K562 (cell line): Measurements from ENCODE around the gene HEPACAM2. TPM values are rescaled to one million over a fixed set of nuclear protein-coding genes. Genes with fewer than 3 reads are reported as not detected.
A peak's percentile ranks its signal among the peaks of the same experiment; 100 is the strongest.

Experiments used
- ATAC-seq: fragments of 200-7000 bp; cut with Tn5 transposase; 3 replicates; pipeline ENCODE4 v1.9.1; 2020; ENCODE audit warnings: moderate library complexity
- BruUV-seq: library from RNA; stranded (reverse); fragments of 400-500 nt; replicated peaks from 2 replicates; lab custom pipeline; 2021; lab: Mats Ljungman, UMichigan
- CTCF ChIA-PET: fragments of 300-600 bp; formaldehyde crosslinking; extraction: SDS; loops from one replicate; lab custom pipeline; 2021; ENCODE audit warnings: low intra/inter-chr PET ratio; lab: Yijun Ruan, JAX
- POLR2A ChIA-PET: fragments of 300-600, 350-650 bp; sonication (Branson Sonifier 250); formaldehyde crosslinking; extraction: SDS; loops from one replicate; lab custom pipeline; 2021; ENCODE audit warnings: antibody characterized with exemption, inconsistent platforms; lab: Yijun Ruan, JAX
- DNase-seq, 4 experiments: peaks; one replicate each; pipeline versions ENCODE4 v3.0.0 to v3.0.0-alpha.2; 2011 to 2018; ENCODE audit warnings: low spot score in 3 of 4, mixed read lengths in 3 of 4; ENCODE audit errors: extremely low read depth in 1 of 4
- FAIRE-seq: peaks from 2 replicates; lab custom pipeline; 2011; peaks lifted over from hg19 to GRCh38; lab: Jason Lieb, UNC
- H2AFZ ChIP-seq: 2 replicates; pipeline ENCODE4 v1.6.0; 2011; ENCODE audit warnings: low read depth, low read length, control low read depth, inconsistent platforms
- H3K27ac ChIP-seq: fragments of 200-600 bp; 3 replicates; pipeline ENCODE4 v1.8.0; 2011; ENCODE audit warnings: low read depth, mild to moderate bottlenecking, control low read depth, inconsistent platforms, low read length, moderate library complexity, mixed read lengths; ENCODE audit errors: extremely low read depth
- H3K27me3 ChIP-seq, 2 experiments: fragments of 300-600 bp in 1 of 2; 2 replicates in 1 of 2; 3 replicates in 1 of 2; pipeline versions ENCODE4 v1.6.0 to v1.8.0; 2011; ENCODE audit warnings: inconsistent platforms in 2 of 2, low read length in 2 of 2, mild to moderate bottlenecking in 1 of 2, mixed read lengths in 1 of 2, moderate library complexity in 1 of 2; ENCODE audit not compliant: control insufficient read depth in 2 of 2, insufficient read depth in 2 of 2
- H3K36me3 ChIP-seq: fragments of 300-600 bp; 3 replicates; pipeline ENCODE4 v1.8.0; 2011; ENCODE audit warnings: mild to moderate bottlenecking, low read length, inconsistent platforms; ENCODE audit not compliant: control insufficient read depth, insufficient read depth
- H3K4me1 ChIP-seq, 2 experiments: fragments of 200-600 bp in 1 of 2; replicated peaks in 1 of 2; 2 replicates in 1 of 2; 3 replicates in 1 of 2; pipeline versions ENCODE4 v1.5.1 to v1.8.0; 2011; ENCODE audit warnings: inconsistent platforms in 2 of 2, low read length in 2 of 2, mild to moderate bottlenecking in 1 of 2, mixed read lengths in 1 of 2, moderate library complexity in 1 of 2; ENCODE audit not compliant: control insufficient read depth in 2 of 2, insufficient read depth in 2 of 2
- H3K4me2 ChIP-seq: 2 replicates; pipeline ENCODE4 v1.6.1; 2011; ENCODE audit warnings: low read length, control low read depth, inconsistent platforms, mixed read lengths; ENCODE audit not compliant: insufficient read depth
- H3K4me3 ChIP-seq: fragments of 200-600 bp; sonication (generic), shearing (Covaris generic); 2 replicates; pipeline ENCODE4 v1.5.1; 2016; ENCODE audit warnings: control low read depth, inconsistent platforms
- H3K79me2 ChIP-seq: fragments of 200-600 bp; 3 replicates; pipeline ENCODE4 v1.8.0; 2011; ENCODE audit warnings: low read length, inconsistent platforms; ENCODE audit not compliant: control insufficient read depth, insufficient read depth
- H3K9ac ChIP-seq, 2 experiments: 2 replicates each; pipeline versions ENCODE4 v1.6.0 to v1.6.1; 2011; ENCODE audit warnings: low read depth in 2 of 2, low read length in 2 of 2, control low read depth in 1 of 2, inconsistent platforms in 1 of 2, mild to moderate bottlenecking in 1 of 2, mixed read lengths in 1 of 2; ENCODE audit not compliant: insufficient read depth in 1 of 2
- H3K9me1 ChIP-seq: one replicate; pipeline ENCODE4 v1.6.0; 2011; ENCODE audit warnings: inconsistent platforms, mild to moderate bottlenecking, low read length, moderate library complexity; ENCODE audit not compliant: control insufficient read depth, insufficient read depth
- H3K9me3 ChIP-seq: replicated peaks from 2 replicates; pipeline ENCODE4 v1.5.1; 2011; ENCODE audit warnings: low read depth, low read length, inconsistent platforms; ENCODE audit not compliant: control insufficient read depth, insufficient read depth
- H4K20me1 ChIP-seq: replicated peaks from 2 replicates; pipeline ENCODE4 v1.6.1; 2011; ENCODE audit warnings: low read length, inconsistent platforms, mixed read lengths; ENCODE audit not compliant: control insufficient read depth, insufficient read depth
- ARHGAP35 ChIP-seq: fragments of 450-650 bp; IDR thresholded peaks from 2 replicates; pipeline ENCODE4 v1.6.1; 2018; ENCODE audit not compliant: partially characterized antibody
- C11orf30 ChIP-seq: fragments of 450-650 bp; IDR thresholded peaks from 2 replicates; pipeline ENCODE4 v1.6.1; 2016; ENCODE audit warnings: low read depth, mild to moderate bottlenecking
- CBX5 ChIP-seq: IDR thresholded peaks from 2 replicates; pipeline ENCODE4 v1.6.1; 2014; ENCODE audit warnings: low read depth, borderline replicate concordance
- CEBPB ChIP-seq: fragments of 450-650 bp; IDR thresholded peaks from 2 replicates; pipeline ENCODE4 v1.6.1; 2016; ENCODE audit warnings: missing genetic modification characterization, missing compliant biosample characterization
- DMBX1 ChIP-seq: fragments of 250-450 bp; sonication (Bioruptor Pico); IDR thresholded peaks from 2 replicates; pipeline ENCODE4 v1.8.0; 2022; ENCODE audit warnings: inconsistent platforms, mild to moderate bottlenecking, moderate library complexity, borderline replicate concordance
- ETS2 ChIP-seq: IDR thresholded peaks from 2 replicates; pipeline ENCODE4 v1.6.1; 2016; ENCODE audit warnings: borderline replicate concordance, missing genetic modification characterization, mild to moderate bottlenecking, moderate library complexity, missing compliant biosample characterization; ENCODE audit not compliant: poor library complexity, severe bottlenecking
- FOSL1 ChIP-seq: fragments of 200-800 bp; sonication (Bioruptor generic); conservative IDR thresholded peaks from 2 replicates; pipeline ENCODE4 v1.6.1; 2016; ENCODE audit warnings: missing genetic modification characterization, missing compliant biosample characterization
- JUND ChIP-seq, 2 experiments: IDR thresholded peaks; 2 replicates in 1 of 2; 3 replicates in 1 of 2; pipeline ENCODE4 v1.6.1; 2011; ENCODE audit warnings: borderline replicate concordance in 2 of 2, low read depth in 2 of 2, low read length in 2 of 2, improper control_type of control experiment in 1 of 2, missing biosample characterization in 1 of 2, missing genetic modification characterization in 1 of 2, missing genetic modification reagents in 1 of 2
- KAT2B ChIP-seq: IDR thresholded peaks from one replicate; pipeline ENCODE4 v1.6.1; 2012; ENCODE audit warnings: low read depth, mild to moderate bottlenecking, control low read depth, inconsistent platforms, low read length, moderate library complexity
- MAFF ChIP-seq: IDR thresholded peaks from 2 replicates; pipeline ENCODE4 v1.6.1; 2012; ENCODE audit warnings: low read length, improper control_type of control experiment
- MAFG ChIP-seq: fragments of 450-650 bp; conservative IDR thresholded peaks from 2 replicates; pipeline ENCODE4 v1.6.1; 2016; ENCODE audit warnings: missing genetic modification characterization, missing compliant biosample characterization
- RFX5 ChIP-seq: IDR thresholded peaks from 2 replicates; pipeline ENCODE4 v1.6.1; 2011; ENCODE audit warnings: low read depth, mild to moderate bottlenecking, improper control_type of control experiment, low read length
- SAP30 ChIP-seq: fragments of 200-600 bp; sonication (generic); IDR thresholded peaks from 2 replicates; pipeline ENCODE4 v1.6.1; 2012; ENCODE audit warnings: borderline replicate concordance, low read depth, mild to moderate bottlenecking, moderate library complexity, low read length, control low read depth, inconsistent platforms; ENCODE audit not compliant: insufficient read depth, poor library complexity, severe bottlenecking
- SPI1 ChIP-seq: IDR thresholded peaks from 2 replicates; pipeline ENCODE4 v1.6.1; 2011; ENCODE audit warnings: low read depth, low read length, control low read depth, borderline replicate concordance
- SREBF1 ChIP-seq: fragments of 150-350 bp; IDR thresholded peaks from 2 replicates; pipeline ENCODE4 v1.6.1; 2014; ENCODE audit warnings: antibody characterized with exemption, low read depth, low read length, borderline replicate concordance
- TAF15 ChIP-seq: fragments of 200-400 bp; formaldehyde crosslinking; IDR thresholded peaks from 2 replicates; pipeline ENCODE4 v1.6.1; 2017; ENCODE audit warnings: mild to moderate bottlenecking, low read depth, low read length, moderate library complexity
- TRIM24 ChIP-seq, 2 experiments: fragments of 450-650 bp; IDR thresholded peaks; 2 replicates each; pipeline ENCODE4 v1.6.1; 2016
- TRIM28 ChIP-seq: fragments of 450-650 bp; IDR thresholded peaks from 2 replicates; pipeline ENCODE4 v1.6.1; 2017
- XRCC3 ChIP-seq: fragments of 450-650 bp; IDR thresholded peaks from 2 replicates; pipeline ENCODE4 v1.6.1; 2017; ENCODE audit warnings: mild to moderate bottlenecking, moderate library complexity
- ZEB2 ChIP-seq: fragments of 450-650 bp; IDR thresholded peaks from 2 replicates; pipeline ENCODE4 v1.6.1; 2016
- ZKSCAN3 ChIP-seq: fragments of 250-450 bp; sonication (Bioruptor Pico); IDR thresholded peaks from 2 replicates; pipeline ENCODE4 v1.4.0; 2020
- WGBS: fragments of 100-300 bp; shearing (Covaris generic); methylation state at CpG from one replicate; pipeline ENCODE4 v1.1.6; 2016; ENCODE audit warnings: low coverage, mixed read lengths; ENCODE audit not compliant: insufficient coverage; ENCODE audit errors: missing lambda C conversion rate; 5-methylcytosine and 5-hydroxymethylcytosine counted together
- in situ Hi-C: fragments of 300-500 bp; cut with MboI; formaldehyde crosslinking; loops from 4 replicates; pipeline ENCODE4 v1.15.0; 2018; ENCODE audit warnings: inconsistent platforms, mixed read lengths
- intact Hi-C: fragments of 100-400 bp; cut with micrococcal nuclease; formaldehyde crosslinking; loops from 2 replicates; pipeline ENCODE4 v1.14.2; 2022
- polyA plus RNA-seq, 8 experiments: library from polyadenylated mRNA; depleted of rRNA in 4 of 8; stranded (reverse) in 5 of 8; unstranded in 3 of 8; fragments of >200 nt; fragmentation: Nextera tagmentation in 2 of 8; fragmentation: Illumina TruSeq in 1 of 8; extraction: Ambion mirVana in 2 of 8; extraction: Trizol in 1 of 8; gene quantifications; 2 replicates each; pipeline versions ENCODE4 v1.2.1 to v1.2.3, GENCODE V29; 2011 to 2014; ENCODE audit warnings: inconsistent platforms in 1 of 8, missing spikeins in 1 of 8
- total RNA-seq, 7 experiments: library from RNA; depleted of rRNA in 6 of 7; stranded (reverse); fragments of >200 nt in 6 of 7; fragmentation: Illumina TruSeq in 2 of 7; extraction: Trizol in 2 of 7; gene quantifications; 2 replicates each; pipeline versions ENCODE4 v1.2.1 to v1.2.3, GENCODE V29; 2011 to 2021; ENCODE audit warnings: low replicate concordance in 1 of 7
- TF ChIP-seq, protein P1 (sequence below), 2 experiments: fragments of 450-650 bp in 1 of 2; sonication (generic) in 1 of 2; formaldehyde crosslinking in 1 of 2; IDR thresholded peaks in 1 of 2; conservative IDR thresholded peaks in 1 of 2; 2 replicates each; pipeline versions ENCODE4 v1.6.1 to v1.8.1; 2016 to 2023; ENCODE audit warnings: mild to moderate bottlenecking in 2 of 2, moderate library complexity in 2 of 2, inconsistent platforms in 1 of 2, missing genetic modification reagents in 1 of 2
- TF ChIP-seq, protein P2 (sequence below): fragments of 250-450 bp; sonication (Bioruptor Pico); IDR thresholded peaks from 2 replicates; pipeline ENCODE4 v1.9.0; 2021; ENCODE audit warnings: mild to moderate bottlenecking

The HEPACAM2 gene
- total and polyA plus RNA-seq, 9 of the 15 experiments (the other 6 are each of a cell fraction or from before 2014, with no cell fraction given): 2.0 to 6.5 (median 3.9) TPM

DNA sequence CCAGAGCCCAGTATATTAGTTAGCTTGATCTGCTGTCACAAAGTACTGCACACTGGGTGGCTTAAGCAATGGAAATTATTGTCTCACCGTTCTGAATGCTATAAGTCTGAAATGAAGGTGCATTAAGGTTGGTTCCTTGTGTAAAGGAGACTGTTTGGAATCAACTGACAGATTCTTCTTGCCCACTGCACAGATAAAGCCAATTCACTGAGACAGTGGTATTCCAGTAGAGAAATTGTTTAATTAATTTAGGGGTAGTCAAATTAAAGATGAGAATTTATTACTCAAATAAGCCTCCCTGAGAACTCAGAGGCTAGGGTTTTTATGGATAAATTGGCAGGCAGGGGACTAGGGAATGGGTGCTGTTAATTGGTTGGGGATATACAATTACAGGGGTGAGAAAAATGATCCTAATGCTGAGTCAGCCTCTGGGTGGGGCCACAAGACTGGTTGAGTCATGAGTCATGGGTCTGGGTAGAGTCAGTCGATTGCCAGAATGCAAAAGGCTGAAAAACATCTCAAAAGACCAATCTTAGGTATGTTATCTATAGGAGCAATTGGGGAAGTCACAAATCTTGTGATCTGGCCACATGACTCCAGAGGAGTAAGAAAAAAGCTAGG is 54.6 kb downstream of the HEPACAM2 start:
- in situ Hi-C loops (loop anchor here (10.0 kb wide), 1 partner anchor 383 kb away; no protein-coding TSS in a partner anchor), intact Hi-C loops (loop anchor here (10.0 kb wide), 1 partner anchor 283 kb away; no protein-coding TSS in a partner anchor)
- Histone ChIP-seq H3K27ac (no peak overlapping the region), H2AFZ (no peak overlapping the region), H3K4me3 (no peak overlapping the region), H3K4me1 (no peaks in the 10 kb centered on the region), H3K9me3 (peaks cover 6% of the 10 kb centered on the region; the same call in 1 of the 2 replicates), H3K9me1 (no peaks in the 10 kb centered on the region), H4K20me1 (no peaks in the 10 kb centered on the region), H3K4me2 (no peak overlapping the region), H3K36me3 (no peaks in the 10 kb centered on the region), H3K79me2 (no peaks in the 10 kb centered on the region), H3K9ac (no peak overlapping the region), H3K27me3 (no peaks in the 10 kb centered on the region)
- ChIA-PET CTCF (no interaction called here), POLR2A (interaction anchor here (0.6 to 1.3 kb wide), 2 partner anchors 16 to 35 kb away, joined by 3 read pairs; no protein-coding TSS in a partner anchor)
- no TSS peak for BruUV-seq
- 0% methylated on average over 2 of the region's 2 CpGs for WGBS
- no peak for FAIRE-seq
- no peak for DNase-seq
- ATAC-seq: no peak
- TF ChIP-seq CEBPB (tag) (no peak), ZEB2 (0 out of 2 replicates have a peak, but pooled peaks have one; percentile 13), C11orf30 (peak; percentile 71; the same call in 1 of the 2 replicates), TAF15 (no peak), MAFF (peak; percentile 40), TRIM24 (IDR thresholded peaks at IDR 0.05) (peak; percentile 36 to 62; a peak in 2 of 4 replicates), MAFG (tag) (peak; percentile 59), SREBF1 (no peak), SPI1 (no peak), DMBX1 (CRISPR knock-in tag) (no peak), KAT2B (no peak), JUND (IDR thresholded peaks at IDR 0.05; ENCODE audit: borderline replicate concordance, low read depth, low read length) (peak; percentile 29; the same call in 1 of the 2 replicates), JUND (tag; IDR thresholded peaks at IDR 0.05; ENCODE audit: borderline replicate concordance, low read depth, low read length) (peak; percentile 55; the same call in 1 of the 3 replicates), ARHGAP35 (no peak), ETS2 (no peak), ZKSCAN3 (no peak), XRCC3 (no peak), SAP30 (no peak), TRIM28 (peak; percentile 64; the same call in 1 of the 2 replicates), RFX5 (no peak), FOSL1 (peak; percentile 55), CBX5 (peak; percentile 79; the same call in 1 of the 2 replicates)
- TF ChIP-seq, protein P1, sequence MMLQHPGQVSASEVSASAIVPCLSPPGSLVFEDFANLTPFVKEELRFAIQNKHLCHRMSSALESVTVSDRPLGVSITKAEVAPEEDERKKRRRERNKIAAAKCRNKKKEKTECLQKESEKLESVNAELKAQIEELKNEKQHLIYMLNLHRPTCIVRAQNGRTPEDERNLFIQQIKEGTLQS (IDR thresholded peaks at IDR 0.05): peak; percentile 57
- TF ChIP-seq, protein P1 (CRISPR knock-in tag; conservative IDR thresholded peaks at IDR 0.05): no peak
- TF ChIP-seq, protein P2, sequence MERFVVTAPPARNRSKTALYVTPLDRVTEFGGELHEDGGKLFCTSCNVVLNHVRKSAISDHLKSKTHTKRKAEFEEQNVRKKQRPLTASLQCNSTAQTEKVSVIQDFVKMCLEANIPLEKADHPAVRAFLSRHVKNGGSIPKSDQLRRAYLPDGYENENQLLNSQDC (CRISPR knock-in tag): no peak
